Activated CD8-positive, alpha-beta memory T cell treated with anti-CD3 and anti-CD28 coated beads for 48 hours (primary cell): ENCODE measurements around the gene ASB10.

ENCODE experiments used
- DNase-seq, 3 experiments: peaks; one replicate each; pipeline ENCODE4 v3.0.0-alpha.2; 2020; ENCODE audit warnings: low read depth in 2 of 3, low spot score in 2 of 3

Gene ASB10

GRCh38 chr7:151210087-151210854 is 23.2 kb upstream of the ASB10 start, which contains the start of gene H2BK1:
TSS of gene H2BK1 (minus strand) at chr7:151210488. CDS start at chr7:151210318, 170 bp downstream.
- DNase-seq = no peak

- no peak for DNase-seq
Observed at GRCh38 chr7:151209588-151209987, 22.5 kb upstream of the ASB10 start.

GRCh38 chr7:151208253-151208862 is 21.3 kb upstream of the ASB10 start:
- no peak for DNase-seq

DNA sequence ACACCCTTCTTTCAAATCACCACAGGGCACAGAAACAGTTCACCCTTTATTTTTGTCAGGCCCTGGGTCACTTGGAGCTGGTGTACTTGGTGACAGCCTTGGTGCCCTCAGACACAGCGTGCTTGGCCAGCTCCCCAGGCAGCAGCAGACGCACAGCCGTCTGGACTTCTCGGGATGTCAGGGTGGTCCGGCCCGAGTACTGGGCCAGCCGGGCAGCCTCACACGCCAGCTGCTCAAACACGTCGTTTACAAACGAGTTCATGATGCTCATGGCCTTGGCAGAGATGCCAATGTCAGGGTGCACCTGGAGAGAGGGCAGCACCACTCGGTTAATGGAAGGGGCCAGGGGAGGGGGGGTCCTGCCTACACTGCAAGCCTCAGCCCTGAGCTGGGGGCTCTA is 20.8 kb upstream of the ASB10 start:
- DNase-seq = no peak

DNA sequence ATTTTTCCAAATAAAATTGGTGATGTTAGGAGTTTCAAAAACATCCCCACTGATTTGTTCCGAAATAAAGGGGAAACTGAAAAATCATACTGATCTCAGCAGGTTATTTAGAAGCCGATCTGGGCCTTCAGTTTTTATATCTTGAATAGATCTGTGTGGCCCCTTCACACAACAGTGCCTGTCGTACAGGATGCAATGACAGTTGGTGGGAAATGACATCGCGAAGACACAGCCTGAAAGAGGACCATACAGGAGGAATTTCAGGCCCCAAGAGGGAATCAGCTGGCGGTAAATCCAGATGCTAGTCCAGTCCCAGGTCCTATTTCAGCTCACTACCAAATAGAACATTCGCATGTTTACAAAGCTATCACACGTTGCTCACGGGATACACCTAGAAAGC is 20.3 kb upstream of the ASB10 start:
- DNase-seq = no peak

DNA sequence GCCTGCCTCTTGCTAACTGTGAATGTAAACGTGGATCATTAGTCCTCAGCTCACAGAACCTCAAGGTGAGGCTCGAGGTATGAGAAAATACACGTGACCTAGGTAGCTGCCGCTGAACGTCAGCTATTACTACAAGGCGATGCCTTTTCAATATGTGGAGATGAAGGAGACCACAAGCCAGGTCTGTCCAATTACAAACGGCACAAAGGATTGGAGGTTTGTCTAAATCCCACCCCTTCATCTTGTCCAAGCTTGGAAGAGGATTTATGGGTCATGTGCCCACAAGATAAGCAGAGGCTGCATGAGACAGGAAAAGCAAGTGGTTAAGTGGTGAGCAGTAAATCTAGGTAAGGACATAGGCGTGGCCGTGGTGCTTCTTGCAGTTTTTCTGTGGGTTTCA is 19.9 kb upstream of the ASB10 start:
- no peak for DNase-seq

- DNase-seq = no peak
Observed at GRCh38 chr7:151205730-151206129, 18.7 kb upstream of the ASB10 start.

GRCh38 chr7:151204383-151205032 is 17.5 kb upstream of the ASB10 start:
- DNase-seq = no peak

GRCh38 chr7:151202836-151203235 is 15.8 kb upstream of the ASB10 start:
- no peak for DNase-seq

GRCh38 chr7:151201751-151202150 is 14.7 kb upstream of the ASB10 start:
- DNase-seq = no peak

DNA sequence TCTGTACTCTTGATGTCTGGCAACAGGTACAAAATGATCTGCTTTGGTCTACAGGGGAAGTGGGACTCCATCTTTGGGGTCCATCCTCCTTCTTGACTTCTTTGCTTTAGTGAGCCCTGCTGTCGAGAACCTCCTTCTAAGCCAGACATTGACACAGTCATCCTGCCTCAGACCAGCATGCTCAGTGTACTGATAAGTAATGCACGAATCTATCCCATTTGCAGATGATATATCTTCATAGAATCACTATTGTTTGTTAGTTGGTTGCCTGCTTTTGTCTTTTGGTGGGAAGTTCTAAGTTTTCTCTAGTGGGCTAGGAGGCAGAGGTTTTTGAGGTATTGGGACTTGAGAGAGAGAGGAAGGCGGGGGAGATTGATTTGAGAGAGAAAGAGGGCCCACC is 14.3 kb upstream of the ASB10 start:
- DNase-seq = no peak

- no peak for DNase-seq
Observed at GRCh38 chr7:151198945-151199848, 12.1 kb upstream of the ASB10 start.

GRCh38 chr7:151197932-151198331 is 10.9 kb upstream of the ASB10 start:
- no peak for DNase-seq

DNA sequence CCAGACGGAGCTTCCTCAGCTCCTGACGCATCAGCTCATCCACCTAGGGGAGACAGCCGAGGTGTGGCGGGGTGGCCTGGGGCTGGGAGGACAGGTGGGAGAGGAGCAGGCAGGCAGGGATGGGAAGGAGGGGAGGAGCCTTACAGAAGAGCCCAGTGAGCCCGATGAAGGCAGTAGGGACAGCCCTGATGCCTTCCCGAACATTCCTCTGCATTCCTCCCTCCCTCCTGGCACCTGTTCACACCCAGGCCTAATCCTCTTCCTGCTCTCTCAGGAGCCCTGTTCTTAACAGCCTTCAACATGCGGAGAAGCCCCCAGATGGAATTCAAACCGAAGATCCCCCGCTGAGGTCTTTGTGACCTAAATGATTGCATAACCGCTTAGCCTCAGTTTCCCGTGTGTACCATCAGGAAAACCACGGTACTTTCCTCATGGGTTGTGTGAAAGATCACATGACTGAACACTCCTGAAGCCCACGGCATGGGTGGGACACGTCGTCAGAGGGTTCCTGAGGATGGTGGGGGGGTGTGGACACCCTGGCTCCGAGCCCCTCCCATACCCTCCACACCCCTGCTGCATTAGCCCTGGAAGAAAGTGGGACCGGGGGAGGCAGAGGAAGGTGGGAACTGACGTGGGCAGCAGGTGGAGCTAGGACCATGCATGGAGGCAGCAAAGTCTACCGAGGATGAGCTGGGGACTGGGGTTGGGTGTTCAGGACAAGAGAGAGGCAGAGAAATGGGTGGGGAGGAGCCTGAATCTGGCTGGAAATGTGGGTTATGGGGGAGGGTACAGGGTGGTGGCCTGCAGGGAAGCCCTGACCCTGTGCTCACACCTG is 8.8 kb upstream of the ASB10 start:
- DNase-seq = no peak

- DNase-seq = no peak
Observed at GRCh38 chr7:151194188-151194587, 7.1 kb upstream of the ASB10 start.

GRCh38 chr7:151193203-151193978 is 6.3 kb upstream of the ASB10 start:
- DNase-seq = no peak

GRCh38 chr7:151192002-151192539 is 5.0 kb upstream of the ASB10 start:
- no peak for DNase-seq

DNA sequence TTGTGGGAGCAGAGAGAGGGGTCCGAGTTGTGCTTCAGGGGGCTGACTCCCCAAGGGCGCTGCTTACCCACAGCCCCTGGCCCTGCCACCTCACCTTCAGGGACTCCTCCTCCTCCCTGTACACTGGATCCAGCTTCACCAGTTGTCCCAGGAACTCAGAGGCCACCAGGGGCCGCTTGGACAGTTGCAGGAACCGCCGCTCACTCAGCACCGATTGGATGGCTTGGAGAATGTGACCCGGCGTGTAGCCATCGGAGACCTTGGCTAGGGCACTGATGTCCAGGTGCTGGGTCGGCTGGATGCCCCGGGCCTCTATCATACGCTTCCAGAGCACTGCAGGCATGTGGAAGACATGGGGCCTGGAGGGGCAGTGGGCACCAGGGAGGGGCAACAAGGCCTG is 4.5 kb upstream of the ASB10 start:
- DNase-seq = no peak

GRCh38 chr7:151189038-151189437 is 2.0 kb upstream of the ASB10 start:
- no peak for DNase-seq

GRCh38 chr7:151188252-151188542 is 1.1 kb upstream of the ASB10 start:
- DNase-seq = no peak
